HL-60 (cell line): Measurements from ENCODE around the gene TXNDC2.

Experiments used
- DNase-seq, 2 experiments: peaks; one replicate each; pipeline ENCODE4 v3.0.0-alpha.2; 2010 to 2020; ENCODE audit warnings: low read depth in 1 of 2, low spot score in 1 of 2
- H3K27ac ChIP-seq: fragments of 250-450 bp; sonication (Bioruptor Pico); replicated peaks from 2 replicates; pipeline ENCODE4 v1.5.1; 2020; ENCODE audit warnings: mild to moderate bottlenecking, moderate library complexity
- H3K27me3 ChIP-seq: fragments of 250-450 bp; sonication (Bioruptor Pico); 2 replicates; pipeline ENCODE4 v1.5.1; 2021; ENCODE audit warnings: mild to moderate bottlenecking, moderate library complexity; ENCODE audit not compliant: insufficient read depth, poor library complexity, severe bottlenecking
- H3K4me3 ChIP-seq: replicated peaks from 2 replicates; pipeline ENCODE4 v1.5.1; 2011; ENCODE audit warnings: mild to moderate bottlenecking, control low read depth, low read length; ENCODE audit not compliant: insufficient read depth
- CTCF ChIP-seq: IDR thresholded peaks from one replicate; pipeline ENCODE4 v1.5.1; 2011; ENCODE audit warnings: low read length, control low read depth, inconsistent platforms; ENCODE audit not compliant: insufficient read depth
- GABPA ChIP-seq: IDR thresholded peaks from 2 replicates; pipeline ENCODE4 v1.6.1; 2012; ENCODE audit warnings: low read depth
- POLR2AphosphoS5 ChIP-seq: IDR thresholded peaks from 2 replicates; pipeline ENCODE4 v1.6.1; 2012; ENCODE audit warnings: low read depth
- REST ChIP-seq: IDR thresholded peaks from 2 replicates; pipeline ENCODE4 v1.6.1; 2012; ENCODE audit warnings: low read depth; ENCODE audit not compliant: insufficient replicate concordance
- SPI1 ChIP-seq: IDR thresholded peaks from 2 replicates; pipeline ENCODE4 v1.6.1; 2012; ENCODE audit warnings: low read depth, mild to moderate bottlenecking, borderline replicate concordance

The TXNDC2 gene

GRCh38 chr18:9839853-9840252, 45.9 kb upstream of the TXNDC2 start:
- TF ChIP-seq REST: no peak
- TF ChIP-seq CTCF: no peak
- TF ChIP-seq SPI1: no peak
- TF ChIP-seq GABPA: no peak
- no peak for TF ChIP-seq POLR2AphosphoS5
- H3K27me3 ChIP-seq: no peaks in the 10 kb centered on the region
- no peak overlapping the region for H3K27ac ChIP-seq
- no peak overlapping the region for H3K4me3 ChIP-seq
- no peak for DNase-seq

GRCh38 chr18:9841752-9842151, 44.0 kb upstream of the TXNDC2 start:
- DNase-seq: no peak
- no peak overlapping the region for H3K4me3 ChIP-seq
- H3K27ac ChIP-seq: no peak overlapping the region
- TF ChIP-seq POLR2AphosphoS5 (no peak), SPI1 (no peak), CTCF (no peak), GABPA (no peak), REST (no peak)
- no peaks in the 10 kb centered on the region for H3K27me3 ChIP-seq

GRCh38 chr18:9842448-9842847, 43.3 kb upstream of the TXNDC2 start:
- Histone ChIP-seq H3K27me3 (no peaks in the 10 kb centered on the region), H3K4me3 (no peak overlapping the region), H3K27ac (no peak overlapping the region)
- DNase-seq: no peak
- TF ChIP-seq GABPA (no peak), REST (no peak), CTCF (no peak), SPI1 (no peak), POLR2AphosphoS5 (no peak)
